ENCODE results near the gene ETV6.
A peak's percentile ranks its signal among the peaks of the same experiment; 100 is the strongest.

The ETV6 gene

GRCh38 chr12:11941606-11942337, 292.3 kb downstream of the ETV6 start:
- TF ChIP-seq CTCF (IDR thresholded peaks at IDR 0.05; ENCODE audit: low read depth, low read length, missing control alignments) = no peak
- no peak overlapping the region for H3K4me3 ChIP-seq (ENCODE audit: low read depth, low read length)
- in situ Hi-C loops (cut with HindIII; ENCODE audit: low sequenced_read_pairs) = no loop called here
- peak; percentile 93 for DNase-seq (ENCODE audit: low read depth)

- no peak for TF ChIP-seq CTCF (IDR thresholded peaks at IDR 0.05; ENCODE audit: low read depth, low read length, missing control alignments)
- in situ Hi-C loops (cut with HindIII; ENCODE audit: low sequenced_read_pairs) = no loop called here
- DNase-seq (ENCODE audit: low read depth) = peak; percentile 13
- H3K4me3 ChIP-seq (ENCODE audit: low read depth, low read length) = no peak overlapping the region
These were observed 294.6 kb downstream of the ETV6 start for GRCh38 chr12:11943919-11944700.

Data from astrocyte of the cerebellum (primary cell).